Endometrial microvascular endothelial cells (primary cell): ENCODE measurements around the gene BMP8B. TPM values are rescaled to one million over a fixed set of nuclear protein-coding genes. Genes with fewer than 3 reads are reported as not detected.
"Not testable (repeated sequence)": the region's sequence is repeated elsewhere in the genome, so short reads cannot be mapped to it uniquely, and the experiment has no call there.

Experiments
- in situ Hi-C: cut with HindIII; loops from 2 replicates; pipeline ENCODE4 v1.10.0; 2017; ENCODE audit warnings: low sequenced_read_pairs, low pct_unique_long_range_greater_than_20kb; ENCODE audit errors: inconsistent ontology term
- total RNA-seq: library from RNA; depleted of rRNA; stranded (reverse); fragments of >200 nt; gene quantifications from one replicate; pipeline ENCODE4 v1.2.3, GENCODE V29; 2015; ENCODE audit errors: inconsistent ontology term

BMP8B gene
- not detected for total RNA-seq

- in situ Hi-C loops = no loop called here
Observed at GRCh38 chr1:39788758-39789570, at the start of gene BMP8B. BMP8B (minus strand) TSS chr1:39788865; CDS start chr1:39788485, 380 bp downstream.

GRCh38 chr1:39836595-39837110, 48.0 kb upstream of the BMP8B start:
- in situ Hi-C loops = no loop called here

- in situ Hi-C loops = no loop called here
Observed at GRCh38 chr1:39835935-39836594, 47.4 kb upstream of the BMP8B start.

GRCh38 chr1:39835110-39835509, 46.4 kb upstream of the BMP8B start:
- in situ Hi-C loops = no loop called here

- in situ Hi-C loops = no loop called here
Observed at GRCh38 chr1:39833621-39834385, 45.1 kb upstream of the BMP8B start.

- in situ Hi-C loops = no loop called here
Observed at GRCh38 chr1:39833121-39833520, 44.5 kb upstream of the BMP8B start.

GRCh38 chr1:39832294-39832693, 43.6 kb upstream of the BMP8B start:
- in situ Hi-C loops = no loop called here

GRCh38 chr1:39829791-39830533, 41.3 kb upstream of the BMP8B start:
- in situ Hi-C loops = no loop called here

GRCh38 chr1:39828734-39829133, 40.1 kb upstream of the BMP8B start:
- in situ Hi-C loops = no loop called here

GRCh38 chr1:39828255-39828654, 39.6 kb upstream of the BMP8B start:
- in situ Hi-C loops = not testable (repeated sequence)

- in situ Hi-C loops = no loop called here
Observed at GRCh38 chr1:39827201-39827600, 38.5 kb upstream of the BMP8B start.

GRCh38 chr1:39826583-39826982, 37.9 kb upstream of the BMP8B start:
- in situ Hi-C loops = no loop called here

GRCh38 chr1:39825432-39825941, 36.8 kb upstream of the BMP8B start:
- in situ Hi-C loops = no loop called here

- in situ Hi-C loops = not testable (repeated sequence)
Observed at GRCh38 chr1:39823450-39823849, 34.8 kb upstream of the BMP8B start.

- in situ Hi-C loops = no loop called here
Observed at GRCh38 chr1:39822146-39822545, 33.5 kb upstream of the BMP8B start.

- in situ Hi-C loops = no loop called here
Observed at GRCh38 chr1:39819091-39819812, 30.6 kb upstream of the BMP8B start.

- in situ Hi-C loops = no loop called here
Observed at GRCh38 chr1:39818482-39818881, 29.8 kb upstream of the BMP8B start.
